IMR-90 (cell line): ENCODE data around the gene LRRC8C. TPM values are rescaled to one million over a fixed set of nuclear protein-coding genes. Genes with fewer than 3 reads are reported as not detected.

Experiments used
- ATAC-seq: fragments of 200-7000 bp; cut with Tn5 transposase; 2 replicates; pipeline ENCODE4 v1.9.1; 2020; ENCODE audit warnings: low read depth, mild to moderate bottlenecking, moderate library complexity
- BruUV-seq: library from RNA; stranded (reverse); fragments of 400-500 nt; replicated peaks from 2 replicates; lab custom pipeline; 2021; lab: Mats Ljungman, UMichigan
- CTCF ChIA-PET: fragments of 300-600 bp; formaldehyde crosslinking; extraction: SDS; loops from one replicate; lab custom pipeline; 2021; ENCODE audit warnings: antibody characterized with exemption; lab: Yijun Ruan, JAX
- POLR2A ChIA-PET: fragments of 300-600 bp; sonication (Branson Sonifier 250); formaldehyde crosslinking; loops from one replicate; lab custom pipeline; 2022; ENCODE audit warnings: antibody characterized with exemption; ENCODE audit not compliant: unreplicated experiment; lab: Charles Lee
- DNase-seq: peaks from one replicate; pipeline ENCODE4 v3.0.0; 2013
- H2AFZ ChIP-seq: replicated peaks from 2 replicates; pipeline ENCODE3; 2013; ENCODE audit warnings: low read length, mild to moderate bottlenecking; ENCODE audit not compliant: poor library complexity
- H2AK5ac ChIP-seq: 2 replicates; pipeline ENCODE4 v1.6.1; 2013; ENCODE audit warnings: low read depth, low read length, inconsistent platforms
- H2AK9ac ChIP-seq: replicated peaks from 2 replicates; pipeline ENCODE3; 2013; ENCODE audit warnings: mild to moderate bottlenecking, low read depth, low read length, moderate library complexity; ENCODE audit not compliant: poor library complexity
- H2BK120ac ChIP-seq: 2 replicates; pipeline ENCODE4 v1.6.1; 2013; ENCODE audit warnings: low read depth, low read length, inconsistent platforms
- H2BK15ac ChIP-seq: 3 replicates; pipeline ENCODE4 v1.6.1; 2013; ENCODE audit warnings: low read depth, low read length, inconsistent platforms
- H2BK20ac ChIP-seq: 2 replicates; pipeline ENCODE4 v1.6.1; 2013; ENCODE audit warnings: low read depth, mild to moderate bottlenecking, inconsistent platforms, low read length, moderate library complexity
- H2BK5ac ChIP-seq: 2 replicates; pipeline ENCODE4 v1.6.1; 2013; ENCODE audit warnings: mild to moderate bottlenecking, low read depth, low read length, inconsistent platforms; ENCODE audit not compliant: poor library complexity, severe bottlenecking
- H3K14ac ChIP-seq: replicated peaks from 2 replicates; pipeline ENCODE4 v1.6.1; 2013; ENCODE audit warnings: low read depth, low read length, inconsistent platforms
- H3K18ac ChIP-seq: 2 replicates; pipeline ENCODE4 v1.6.1; 2013; ENCODE audit warnings: low read depth, low read length, control low read depth
- H3K23ac ChIP-seq: 2 replicates; pipeline ENCODE4 v1.6.1; 2013; ENCODE audit warnings: low read depth, low read length, inconsistent platforms
- H3K27ac ChIP-seq: 2 replicates; pipeline ENCODE4 v1.5.1; 2013; ENCODE audit warnings: mild to moderate bottlenecking, control low read depth, low read length; ENCODE audit not compliant: insufficient read depth
- H3K27me3 ChIP-seq: 2 replicates; pipeline ENCODE4 v1.6.1; 2013; ENCODE audit warnings: low read length; ENCODE audit not compliant: control insufficient read depth, insufficient read depth
- H3K36me3 ChIP-seq: 2 replicates; pipeline ENCODE4 v1.6.1; 2013; ENCODE audit warnings: low read length, mixed read lengths; ENCODE audit not compliant: control insufficient read depth, insufficient read depth
- H3K4ac ChIP-seq: 2 replicates; pipeline ENCODE4 v1.6.1; 2013; ENCODE audit warnings: low read depth, low read length, inconsistent platforms
- H3K4me1 ChIP-seq: 2 replicates; pipeline ENCODE4 v1.6.1; 2013; ENCODE audit warnings: low read length, mixed read lengths; ENCODE audit not compliant: control insufficient read depth, insufficient read depth
- H3K4me2 ChIP-seq: 2 replicates; pipeline ENCODE4 v1.6.1; 2013; ENCODE audit warnings: low read depth, mild to moderate bottlenecking, control low read depth, low read length, moderate library complexity
- H3K4me3 ChIP-seq: 2 replicates; pipeline ENCODE4 v1.5.1; 2013; ENCODE audit warnings: low read depth, mild to moderate bottlenecking, control low read depth, low read length, moderate library complexity; ENCODE audit not compliant: insufficient read depth
- H3K56ac ChIP-seq: 2 replicates; pipeline ENCODE4 v1.6.1; 2013; ENCODE audit warnings: low read length, inconsistent platforms; ENCODE audit not compliant: insufficient read depth; ENCODE audit errors: extremely low read depth
- H3K79me1 ChIP-seq, 2 experiments: 2 replicates each; pipeline ENCODE4 v1.6.1; 2013; ENCODE audit warnings: low read length in 2 of 2, inconsistent platforms in 1 of 2, low read depth in 1 of 2
- H3K9ac ChIP-seq: 2 replicates; pipeline ENCODE4 v1.6.1; 2013; ENCODE audit warnings: low read depth, low read length, control low read depth
- H3K9me1 ChIP-seq: 2 replicates; pipeline ENCODE4 v1.6.1; 2013; ENCODE audit warnings: low read length, inconsistent platforms; ENCODE audit not compliant: insufficient read depth
- H3K9me3 ChIP-seq: 2 replicates; pipeline ENCODE4 v1.6.1; 2013; ENCODE audit warnings: low read length; ENCODE audit not compliant: control insufficient read depth, insufficient read depth
- H4K20me1 ChIP-seq: 2 replicates; pipeline ENCODE4 v1.6.1; 2013; ENCODE audit warnings: low read length, inconsistent platforms; ENCODE audit not compliant: insufficient read depth
- H4K5ac ChIP-seq: 2 replicates; pipeline ENCODE4 v1.6.1; 2013; ENCODE audit warnings: mild to moderate bottlenecking, low read depth, low read length, control low read depth
- H4K8ac ChIP-seq, 2 experiments: 2 replicates each; pipeline ENCODE4 v1.6.1; 2013; ENCODE audit warnings: low read depth in 2 of 2, low read length in 2 of 2, control low read depth in 1 of 2, inconsistent platforms in 1 of 2
- H4K91ac ChIP-seq: 2 replicates; pipeline ENCODE4 v1.6.1; 2013; ENCODE audit warnings: low read depth, low read length, inconsistent platforms; ENCODE audit not compliant: insufficient read depth
- CEBPB ChIP-seq: IDR thresholded peaks from 2 replicates; pipeline ENCODE4 v1.6.1; 2012; ENCODE audit warnings: low read depth, low read length, improper control_type of control experiment
- CHD1 ChIP-seq: IDR thresholded peaks from 2 replicates; pipeline ENCODE4 v1.6.1; 2012; ENCODE audit warnings: low read depth, low read length, improper control_type of control experiment
- MAFK ChIP-seq: IDR thresholded peaks from 2 replicates; pipeline ENCODE4 v1.6.1; 2012; ENCODE audit warnings: low read depth, low read length, improper control_type of control experiment
- MXI1 ChIP-seq: IDR thresholded peaks from 2 replicates; pipeline ENCODE4 v1.6.1; 2012; ENCODE audit warnings: low read depth, mild to moderate bottlenecking, low read length, moderate library complexity, borderline replicate concordance
- NFE2L2 ChIP-seq: fragments of 150-350 bp; IDR thresholded peaks from 2 replicates; pipeline ENCODE4 v1.6.1; 2016; ENCODE audit warnings: low read depth, mild to moderate bottlenecking, low read length
- RCOR1 ChIP-seq: IDR thresholded peaks from 2 replicates; pipeline ENCODE4 v1.6.1; 2012; ENCODE audit warnings: mild to moderate bottlenecking, low read length, improper control_type of control experiment; ENCODE audit not compliant: insufficient replicate concordance
- RFX5 ChIP-seq: IDR thresholded peaks from 2 replicates; pipeline ENCODE4 v1.8.0; 2012; ENCODE audit warnings: low read depth, mild to moderate bottlenecking, low read length, moderate library complexity
- SMC3 ChIP-seq: fragments of 150-350 bp; IDR thresholded peaks from 2 replicates; pipeline ENCODE4 v1.6.1; 2016; ENCODE audit warnings: low read depth, mild to moderate bottlenecking, antibody characterized with exemption, low read length, moderate library complexity
- WGBS, 2 experiments: methylation state at CpG; one replicate each; pipeline versions ENCODE4 v1.1.5 to v1.1.7; 2013; ENCODE audit warnings: missing lambda C conversion rate in 2 of 2; ENCODE audit not compliant: insufficient read length in 1 of 2; ENCODE audit errors: extremely low coverage in 2 of 2; 5-methylcytosine and 5-hydroxymethylcytosine counted together
- dilution Hi-C: fragments of 300-500 bp; cut with HindIII; formaldehyde crosslinking; loops from one replicate; pipeline ENCODE4 v1.14.3; 2018; ENCODE audit warnings: low sequenced_read_pairs; ENCODE audit not compliant: unreplicated experiment
- in situ Hi-C: fragments of 300-500 bp; cut with MboI; formaldehyde crosslinking; loops from 3 replicates; pipeline ENCODE4 v1.14.3; 2019; ENCODE audit warnings: low sequenced_read_pairs, inconsistent platforms, mixed read lengths
- intact Hi-C: fragments of 100-400 bp; cut with micrococcal nuclease; formaldehyde crosslinking; loops from 2 replicates; pipeline ENCODE4 v1.10.0; 2022
- polyA plus RNA-seq, 3 experiments: library from polyadenylated mRNA; depleted of rRNA; stranded (reverse); fragments of >200 nt; gene quantifications; 2 replicates each; pipeline ENCODE4 v1.2.3, GENCODE V29; 2012; ENCODE audit warnings: low replicate concordance in 1 of 3
- total RNA-seq: library from RNA; depleted of rRNA; stranded (reverse); fragments of >200 nt; gene quantifications from 2 replicates; pipeline ENCODE4 v1.2.3, GENCODE V29; 2012
- TF ChIP-seq, protein P1 (sequence below): fragments of 150-350 bp; IDR thresholded peaks from 2 replicates; pipeline ENCODE4 v1.6.1; 2016; ENCODE audit warnings: low read depth, mild to moderate bottlenecking, low read length, moderate library complexity, borderline replicate concordance

Gene LRRC8C
- total and polyA plus RNA-seq, 2 of the 4 experiments (the other 2 are of a cell fraction) = 6.5 to 12.9 TPM

DNA sequence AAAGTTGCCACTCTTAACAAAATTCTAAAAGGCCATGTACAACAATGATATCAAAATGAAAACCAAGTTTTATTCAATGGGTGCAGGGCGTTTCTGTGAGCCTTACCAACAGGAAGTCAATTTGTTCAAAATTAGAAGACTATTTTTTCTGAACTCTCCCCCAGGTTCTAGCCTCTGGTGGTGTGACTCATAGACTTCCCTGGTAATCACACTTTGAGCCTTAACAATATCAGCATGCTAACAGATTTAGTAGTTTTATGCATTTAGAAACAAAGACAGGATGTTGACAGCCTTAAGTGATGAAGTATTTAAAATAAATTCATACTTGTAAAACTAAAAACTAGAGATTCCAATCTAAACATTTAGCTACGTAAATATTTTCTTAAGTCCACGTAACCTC, 88.4 kb downstream of the LRRC8C start:
- Histone ChIP-seq H3K9me1 (peaks cover 18% of the 10 kb centered on the region), H4K91ac (no peak overlapping the region), H4K5ac (no peak overlapping the region), H3K4me2 (no peak overlapping the region), H2AK9ac (no peak overlapping the region), H3K9ac (no peak overlapping the region), H2BK15ac (no peak overlapping the region), H4K20me1 (peaks cover 3% of the 10 kb centered on the region; the same call in 1 of the 2 replicates), H3K4me1 (peaks cover 14% of the 10 kb centered on the region), H3K27me3 (no peaks in the 10 kb centered on the region), H4K8ac (no peak overlapping the region), H3K4me3 (no peak overlapping the region), H3K9me3 (no peaks in the 10 kb centered on the region), H2BK5ac (peak overlapping the region; percentile 35), H3K79me1 (peaks cover 14 to 32% of the 10 kb centered on the region in 2 experiments; a peak in 2 of 4 replicates), H2AK5ac (no peak overlapping the region), H2BK20ac (no peak overlapping the region), H3K4ac (no peak overlapping the region), H3K27ac (no peak overlapping the region), H2BK120ac (no peak overlapping the region), H2AFZ (no peak overlapping the region), H3K56ac (no peak overlapping the region), H3K14ac (no peak overlapping the region), H3K36me3 (no peaks in the 10 kb centered on the region), H3K18ac (no peak overlapping the region), H3K23ac (no peak overlapping the region)
- in situ Hi-C loops (no loop called here), dilution Hi-C loops (no loop called here), intact Hi-C loops (loop anchor here (5.0 kb wide), 1 partner anchor 89 kb away; the partner anchor contains the start of gene LRRC8C)
- TF ChIP-seq CHD1 (no peak), MXI1 (no peak), NFE2L2 (no peak), RFX5 (no peak), RCOR1 (no peak), SMC3 (no peak), MAFK (no peak), CEBPB (no peak)
- TF ChIP-seq, protein P1, sequence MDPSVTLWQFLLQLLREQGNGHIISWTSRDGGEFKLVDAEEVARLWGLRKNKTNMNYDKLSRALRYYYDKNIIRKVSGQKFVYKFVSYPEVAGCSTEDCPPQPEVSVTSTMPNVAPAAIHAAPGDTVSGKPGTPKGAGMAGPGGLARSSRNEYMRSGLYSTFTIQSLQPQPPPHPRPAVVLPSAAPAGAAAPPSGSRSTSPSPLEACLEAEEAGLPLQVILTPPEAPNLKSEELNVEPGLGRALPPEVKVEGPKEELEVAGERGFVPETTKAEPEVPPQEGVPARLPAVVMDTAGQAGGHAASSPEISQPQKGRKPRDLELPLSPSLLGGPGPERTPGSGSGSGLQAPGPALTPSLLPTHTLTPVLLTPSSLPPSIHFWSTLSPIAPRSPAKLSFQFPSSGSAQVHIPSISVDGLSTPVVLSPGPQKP = no peak
- no peak for ATAC-seq
- BruUV-seq = no TSS peak
- no CpG with 5 or more reads among the region's 3 CpGs for WGBS, 2 experiments
- ChIA-PET POLR2A (no interaction called here), CTCF (no interaction called here)
- DNase-seq = peak; percentile 57
